Measurements from ENCODE around the gene WNT7B. TPM values are rescaled to one million over a fixed set of nuclear protein-coding genes. Genes with fewer than 3 reads are reported as not detected.

WNT7B gene
- total and polyA plus RNA-seq, 10 of the 15 experiments (the other 5 are each of a cell fraction or from before 2014, with no cell fraction given) = 0.12 TPM; not detected in 9

DNA sequence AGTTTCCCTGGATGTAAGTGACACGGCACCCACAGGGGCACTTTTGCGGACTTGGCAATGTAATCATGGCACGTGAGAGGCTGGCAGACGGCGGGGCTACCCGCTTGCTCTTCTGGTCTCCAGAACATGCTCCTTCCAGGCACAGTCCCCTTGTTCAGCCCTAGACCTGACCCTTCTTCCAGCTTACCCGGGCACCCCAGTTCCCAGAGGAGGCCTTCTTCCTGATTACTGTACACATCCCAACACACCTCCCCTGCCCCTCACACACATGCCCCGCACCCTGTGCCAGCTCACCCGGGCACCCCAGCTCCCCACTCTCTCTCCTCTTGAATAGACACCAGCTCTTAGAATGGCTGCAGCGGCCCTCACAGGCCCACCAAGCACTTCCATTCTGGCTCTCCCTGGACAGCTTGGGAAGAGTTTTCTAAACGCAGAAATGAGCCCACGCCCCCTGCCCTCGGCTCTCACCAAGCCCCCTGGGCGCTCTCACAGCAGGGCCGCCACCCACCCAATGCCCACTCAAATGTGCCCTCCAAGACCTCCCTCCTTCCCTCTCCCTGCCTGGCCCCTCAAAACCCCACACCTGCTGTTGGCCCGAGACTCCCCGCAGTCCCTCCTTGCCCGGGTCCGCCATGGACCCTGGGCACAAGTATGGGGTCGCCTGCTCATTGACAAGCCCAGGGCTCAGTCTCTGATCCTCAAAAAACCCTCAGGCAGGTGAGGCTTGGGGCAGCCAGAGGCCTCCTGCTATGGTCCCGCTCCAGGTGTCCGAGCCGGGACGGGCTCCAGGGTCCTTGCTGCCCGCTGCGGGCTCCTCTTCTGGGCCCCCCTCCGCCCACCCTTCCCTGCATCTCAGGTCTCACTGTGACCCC, 88.5 kb downstream of the WNT7B start:
- Histone ChIP-seq H3K4me3 (no peak overlapping the region), H3K9me3 (replicated peaks; ENCODE audit: control insufficient read depth, insufficient read depth, low read length) (no peaks in the 10 kb centered on the region), H3K4me2 (ENCODE audit: control insufficient read depth, insufficient read depth) (no peak overlapping the region), H3K27ac (ENCODE audit: control insufficient read depth, insufficient read depth) (no peak overlapping the region), H2AFZ (ENCODE audit: control insufficient read depth, low read depth, low read length) (no peak overlapping the region), H3K9ac (ENCODE audit: control insufficient read depth, insufficient read depth, low read length) (no peak overlapping the region), H3K4me1 (ENCODE audit: control insufficient read depth, insufficient read depth, low read length) (no peaks in the 10 kb centered on the region), H3K79me2 (ENCODE audit: control insufficient read depth, insufficient read depth, low read length) (no peaks in the 10 kb centered on the region), H3K27me3 (replicated peaks in 1 of 2; ENCODE audit: control insufficient read depth in 2 of 2, insufficient read depth in 2 of 2, low read length in 1 of 2) (no peaks in the 10 kb centered on the region), H3K36me3 (ENCODE audit: control insufficient read depth in 2 of 2, insufficient read depth in 2 of 2, low read length in 1 of 2) (no peaks in the 10 kb centered on the region), H4K20me1 (ENCODE audit: control insufficient read depth, insufficient read depth) (no peaks in the 10 kb centered on the region)
- FAIRE-seq (no peak), DNase-seq (ENCODE audit: low read depth, low spot score) (no peak), ATAC-seq (no peak)
- RAD21 ChIA-PET (ENCODE audit: unreplicated experiment) = no interaction called here
- no TSS peak for BruUV-seq (replicated peaks)
- in situ Hi-C loops (cut with MboI) = no loop called here
- CTCF ChIA-PET = no interaction called here
- WGBS (ENCODE audit: insufficient coverage, insufficient replicate concordance, low lambda C conversion rate, missing lambda C conversion rate) = 65% methylated on average over 27 of the region's 27 CpGs
- POLR2A ChIA-PET = interaction anchor here (0.6 kb wide), 1 partner anchor 60 kb away, joined by 10 read pairs; no protein-coding TSS in a partner anchor
- intact Hi-C loops (cut with micrococcal nuclease; ENCODE audit: unreplicated experiment) = no loop called here
- SMC1A ChIA-PET (ENCODE audit: uncharacterized antibody, unreplicated experiment) = no interaction called here
- TF ChIP-seq RELA (IDR thresholded peaks at IDR 0.05; ENCODE audit: borderline replicate concordance, partially characterized antibody) (no peak), MEF2A (IDR thresholded peaks at IDR 0.05; ENCODE audit: insufficient read depth, low read depth, low read length) (no peak), POU2F2 (IDR thresholded peaks at IDR 0.05; ENCODE audit: borderline replicate concordance, low read depth, low read length) (no peak), SUPT20H (IDR thresholded peaks at IDR 0.05; ENCODE audit: borderline replicate concordance, control insufficient read depth, low read depth, low read length) (no peak), NR2C2 (IDR thresholded peaks at IDR 0.05; ENCODE audit: borderline replicate concordance, control insufficient read depth, insufficient read length, low read depth) (no peak), SREBF1 (IDR thresholded peaks at IDR 0.05; ENCODE audit: low read length) (no peak), EGR1 (IDR thresholded peaks at IDR 0.05; ENCODE audit: borderline replicate concordance in 1 of 2, low read depth in 2 of 2, low read length in 2 of 2) (no peak), TCF12 (IDR thresholded peaks at IDR 0.05; ENCODE audit: low read depth, low read length) (no peak), CBX3 (IDR thresholded peaks at IDR 0.05; ENCODE audit: borderline replicate concordance, low read depth) (no peak), SUZ12 (IDR thresholded peaks at IDR 0.05; ENCODE audit: unreplicated experiment) (no peak)
- TF ChIP-seq, protein P1, sequence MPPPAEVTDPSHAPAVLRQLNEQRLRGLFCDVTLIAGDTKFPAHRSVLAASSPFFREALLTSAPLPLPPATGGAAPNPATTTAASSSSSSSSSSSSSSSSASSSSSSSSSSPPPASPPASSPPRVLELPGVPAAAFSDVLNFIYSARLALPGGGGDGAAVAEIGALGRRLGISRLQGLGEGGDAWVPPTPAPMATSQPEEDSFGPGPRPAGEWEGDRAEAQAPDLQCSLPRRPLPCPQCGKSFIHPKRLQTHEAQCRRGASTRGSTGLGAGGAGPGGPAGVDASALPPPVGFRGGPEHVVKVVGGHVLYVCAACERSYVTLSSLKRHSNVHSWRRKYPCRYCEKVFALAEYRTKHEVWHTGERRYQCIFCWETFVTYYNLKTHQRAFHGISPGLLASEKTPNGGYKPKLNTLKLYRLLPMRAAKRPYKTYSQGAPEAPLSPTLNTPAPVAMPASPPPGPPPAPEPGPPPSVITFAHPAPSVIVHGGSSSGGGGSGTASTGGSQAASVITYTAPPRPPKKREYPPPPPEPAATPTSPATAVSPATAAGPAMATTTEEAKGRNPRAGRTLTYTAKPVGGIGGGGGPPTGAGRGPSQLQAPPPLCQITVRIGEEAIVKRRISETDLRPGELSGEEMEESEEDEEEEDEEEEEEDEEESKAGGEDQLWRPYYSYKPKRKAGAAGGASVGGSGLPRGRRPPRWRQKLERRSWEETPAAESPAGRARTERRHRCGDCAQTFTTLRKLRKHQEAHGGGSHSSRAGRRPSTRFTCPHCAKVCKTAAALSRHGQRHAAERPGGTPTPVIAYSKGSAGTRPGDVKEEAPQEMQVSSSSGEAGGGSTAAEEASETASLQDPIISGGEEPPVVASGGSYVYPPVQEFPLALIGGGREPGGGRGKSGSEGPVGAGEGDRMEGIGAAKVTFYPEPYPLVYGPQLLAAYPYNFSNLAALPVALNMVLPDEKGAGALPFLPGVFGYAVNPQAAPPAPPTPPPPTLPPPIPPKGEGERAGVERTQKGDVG (CRISPR knock-in tag; IDR thresholded peaks at IDR 0.05) = no peak
- TF ChIP-seq, protein P2, sequence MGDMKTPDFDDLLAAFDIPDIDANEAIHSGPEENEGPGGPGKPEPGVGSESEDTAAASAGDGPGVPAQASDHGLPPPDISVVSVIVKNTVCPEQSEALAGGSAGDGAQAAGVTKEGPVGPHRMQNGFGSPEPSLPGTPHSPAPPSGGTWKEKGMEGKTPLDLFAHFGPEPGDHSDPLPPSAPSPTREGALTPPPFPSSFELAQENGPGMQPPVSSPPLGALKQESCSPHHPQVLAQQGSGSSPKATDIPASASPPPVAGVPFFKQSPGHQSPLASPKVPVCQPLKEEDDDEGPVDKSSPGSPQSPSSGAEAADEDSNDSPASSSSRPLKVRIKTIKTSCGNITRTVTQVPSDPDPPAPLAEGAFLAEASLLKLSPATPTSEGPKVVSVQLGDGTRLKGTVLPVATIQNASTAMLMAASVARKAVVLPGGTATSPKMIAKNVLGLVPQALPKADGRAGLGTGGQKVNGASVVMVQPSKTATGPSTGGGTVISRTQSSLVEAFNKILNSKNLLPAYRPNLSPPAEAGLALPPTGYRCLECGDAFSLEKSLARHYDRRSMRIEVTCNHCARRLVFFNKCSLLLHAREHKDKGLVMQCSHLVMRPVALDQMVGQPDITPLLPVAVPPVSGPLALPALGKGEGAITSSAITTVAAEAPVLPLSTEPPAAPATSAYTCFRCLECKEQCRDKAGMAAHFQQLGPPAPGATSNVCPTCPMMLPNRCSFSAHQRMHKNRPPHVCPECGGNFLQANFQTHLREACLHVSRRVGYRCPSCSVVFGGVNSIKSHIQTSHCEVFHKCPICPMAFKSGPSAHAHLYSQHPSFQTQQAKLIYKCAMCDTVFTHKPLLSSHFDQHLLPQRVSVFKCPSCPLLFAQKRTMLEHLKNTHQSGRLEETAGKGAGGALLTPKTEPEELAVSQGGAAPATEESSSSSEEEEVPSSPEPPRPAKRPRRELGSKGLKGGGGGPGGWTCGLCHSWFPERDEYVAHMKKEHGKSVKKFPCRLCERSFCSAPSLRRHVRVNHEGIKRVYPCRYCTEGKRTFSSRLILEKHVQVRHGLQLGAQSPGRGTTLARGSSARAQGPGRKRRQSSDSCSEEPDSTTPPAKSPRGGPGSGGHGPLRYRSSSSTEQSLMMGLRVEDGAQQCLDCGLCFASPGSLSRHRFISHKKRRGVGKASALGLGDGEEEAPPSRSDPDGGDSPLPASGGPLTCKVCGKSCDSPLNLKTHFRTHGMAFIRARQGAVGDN (IDR thresholded peaks at IDR 0.05) = no peak
